Ascending aorta (tissue), 2 donors: Measurements from ENCODE around the gene CYSRT1. TPM values are rescaled to one million over a fixed set of nuclear protein-coding genes. Genes with fewer than 3 reads are reported as not detected.

Experiments
- DNase-seq, 2 donors: peaks; one replicate each; pipeline ENCODE4 v3.0.0-alpha.2; 2019; ENCODE audit warnings: low spot score in 2 of 2
- H3K27ac ChIP-seq, 2 donors: fragments of 200-600 bp; sonication (generic); one replicate each; pipeline ENCODE4 v1.5.1; 2016 to 2017; ENCODE audit warnings: mild to moderate bottlenecking in 1 of 2
- H3K27me3 ChIP-seq: fragments of 200-600 bp; sonication (generic); one replicate; pipeline ENCODE4 v1.5.1; 2017
- H3K36me3 ChIP-seq, 2 donors: fragments of 200-600 bp; sonication (generic); one replicate each; pipeline ENCODE4 v1.5.1; 2016
- H3K4me1 ChIP-seq, 2 donors: fragments of 200-600 bp; sonication (generic); one replicate each; pipeline ENCODE4 v1.5.1; 2016 to 2017; ENCODE audit warnings: mild to moderate bottlenecking in 1 of 2
- H3K4me3 ChIP-seq, 2 donors: fragments of 200-600 bp; sonication (generic); one replicate each; pipeline ENCODE4 v1.5.1; 2016 to 2017; ENCODE audit warnings: mild to moderate bottlenecking in 1 of 2
- H3K9me3 ChIP-seq, 2 donors: fragments of 200-600 bp; sonication (generic); one replicate each; pipeline ENCODE4 v1.5.1; 2016
- intact Hi-C: fragments of 100-400 bp; cut with DNase I; formaldehyde crosslinking; loops from one replicate; pipeline ENCODE4 v1.15.1; 2023
- total RNA-seq: library from RNA; depleted of rRNA; stranded (reverse); fragments of >200 nt; gene quantifications from one replicate; pipeline ENCODE4 v1.1.0, GENCODE V29; 2016
- TF ChIP-seq, protein P1 (sequence below), 3 experiments: fragments of 200-600 bp in 2 of 3; fragments of 450-650 bp in 1 of 3; sonication (generic) in 2 of 3; IDR thresholded peaks; one replicate each; pipeline ENCODE4 v1.5.1; 2016 to 2019; ENCODE audit warnings: antibody characterized with exemption in 3 of 3, mild to moderate bottlenecking in 1 of 3, moderate library complexity in 1 of 3

Gene CYSRT1
- total RNA-seq, 1 donor from 2014 or later: not detected

DNA sequence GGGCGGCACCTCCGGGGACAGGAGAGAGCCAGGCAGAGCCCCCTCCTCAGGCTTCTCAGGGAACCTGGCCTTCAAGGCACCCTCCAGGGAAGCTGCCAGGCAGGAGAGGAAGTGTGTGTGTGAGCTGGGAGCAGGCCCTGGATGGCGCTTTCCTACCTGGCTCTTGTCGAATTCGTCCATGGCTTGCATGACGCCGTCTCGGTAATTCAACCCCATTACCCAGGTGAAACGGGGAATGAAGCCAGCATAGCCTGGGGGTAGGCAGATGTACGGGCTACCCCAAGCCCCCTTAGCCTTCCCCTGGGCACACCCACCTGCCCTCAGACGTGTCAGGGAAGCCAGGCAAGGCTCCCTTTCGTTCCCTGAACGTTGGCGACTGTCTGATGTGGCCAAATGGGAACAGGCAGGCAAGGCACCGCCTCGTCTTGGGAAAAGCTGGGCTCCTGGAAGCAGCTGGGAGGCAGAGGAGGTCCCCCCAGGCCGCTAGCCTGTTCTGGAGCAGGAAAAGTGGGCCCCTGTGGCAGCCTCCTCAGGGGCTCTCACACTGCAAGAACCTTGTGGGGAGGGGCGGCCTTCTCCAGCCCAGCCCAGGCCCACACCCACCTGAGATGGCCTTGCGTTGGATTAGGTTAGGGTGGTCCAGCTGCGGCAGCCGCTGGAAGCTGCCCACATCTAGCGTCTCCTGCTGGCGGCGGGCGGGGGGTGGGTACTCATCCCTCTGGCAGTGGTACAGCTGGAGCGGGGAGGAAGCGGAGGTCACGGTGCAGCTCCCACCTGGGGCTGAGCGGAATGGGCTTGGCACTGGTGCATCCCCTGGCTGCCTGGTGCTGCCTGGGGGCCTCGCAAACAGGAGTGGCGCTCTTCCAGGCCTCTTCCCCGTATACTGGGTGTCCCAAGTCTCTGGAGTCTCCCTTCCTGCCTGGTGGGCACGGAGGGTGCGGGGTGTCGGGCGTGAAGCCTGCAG lies 19.8 kb downstream of the CYSRT1 start:
- DNase-seq: no peak
- no peaks in the 10 kb centered on the region for H3K9me3 ChIP-seq
- H3K27ac ChIP-seq: no peak overlapping the region
- intact Hi-C loops: no loop called here
- TF ChIP-seq, protein P1, sequence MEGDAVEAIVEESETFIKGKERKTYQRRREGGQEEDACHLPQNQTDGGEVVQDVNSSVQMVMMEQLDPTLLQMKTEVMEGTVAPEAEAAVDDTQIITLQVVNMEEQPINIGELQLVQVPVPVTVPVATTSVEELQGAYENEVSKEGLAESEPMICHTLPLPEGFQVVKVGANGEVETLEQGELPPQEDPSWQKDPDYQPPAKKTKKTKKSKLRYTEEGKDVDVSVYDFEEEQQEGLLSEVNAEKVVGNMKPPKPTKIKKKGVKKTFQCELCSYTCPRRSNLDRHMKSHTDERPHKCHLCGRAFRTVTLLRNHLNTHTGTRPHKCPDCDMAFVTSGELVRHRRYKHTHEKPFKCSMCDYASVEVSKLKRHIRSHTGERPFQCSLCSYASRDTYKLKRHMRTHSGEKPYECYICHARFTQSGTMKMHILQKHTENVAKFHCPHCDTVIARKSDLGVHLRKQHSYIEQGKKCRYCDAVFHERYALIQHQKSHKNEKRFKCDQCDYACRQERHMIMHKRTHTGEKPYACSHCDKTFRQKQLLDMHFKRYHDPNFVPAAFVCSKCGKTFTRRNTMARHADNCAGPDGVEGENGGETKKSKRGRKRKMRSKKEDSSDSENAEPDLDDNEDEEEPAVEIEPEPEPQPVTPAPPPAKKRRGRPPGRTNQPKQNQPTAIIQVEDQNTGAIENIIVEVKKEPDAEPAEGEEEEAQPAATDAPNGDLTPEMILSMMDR (IDR thresholded peaks at IDR 0.05): no peak
- peaks cover 13 to 16% of the 10 kb centered on the region in 2 donors for H3K4me1 ChIP-seq
- no peak overlapping the region for H3K4me3 ChIP-seq
- H3K36me3 ChIP-seq: peaks cover 14 to 20% of the 10 kb centered on the region in 2 donors
- H3K27me3 ChIP-seq: no peaks in the 10 kb centered on the region

DNA sequence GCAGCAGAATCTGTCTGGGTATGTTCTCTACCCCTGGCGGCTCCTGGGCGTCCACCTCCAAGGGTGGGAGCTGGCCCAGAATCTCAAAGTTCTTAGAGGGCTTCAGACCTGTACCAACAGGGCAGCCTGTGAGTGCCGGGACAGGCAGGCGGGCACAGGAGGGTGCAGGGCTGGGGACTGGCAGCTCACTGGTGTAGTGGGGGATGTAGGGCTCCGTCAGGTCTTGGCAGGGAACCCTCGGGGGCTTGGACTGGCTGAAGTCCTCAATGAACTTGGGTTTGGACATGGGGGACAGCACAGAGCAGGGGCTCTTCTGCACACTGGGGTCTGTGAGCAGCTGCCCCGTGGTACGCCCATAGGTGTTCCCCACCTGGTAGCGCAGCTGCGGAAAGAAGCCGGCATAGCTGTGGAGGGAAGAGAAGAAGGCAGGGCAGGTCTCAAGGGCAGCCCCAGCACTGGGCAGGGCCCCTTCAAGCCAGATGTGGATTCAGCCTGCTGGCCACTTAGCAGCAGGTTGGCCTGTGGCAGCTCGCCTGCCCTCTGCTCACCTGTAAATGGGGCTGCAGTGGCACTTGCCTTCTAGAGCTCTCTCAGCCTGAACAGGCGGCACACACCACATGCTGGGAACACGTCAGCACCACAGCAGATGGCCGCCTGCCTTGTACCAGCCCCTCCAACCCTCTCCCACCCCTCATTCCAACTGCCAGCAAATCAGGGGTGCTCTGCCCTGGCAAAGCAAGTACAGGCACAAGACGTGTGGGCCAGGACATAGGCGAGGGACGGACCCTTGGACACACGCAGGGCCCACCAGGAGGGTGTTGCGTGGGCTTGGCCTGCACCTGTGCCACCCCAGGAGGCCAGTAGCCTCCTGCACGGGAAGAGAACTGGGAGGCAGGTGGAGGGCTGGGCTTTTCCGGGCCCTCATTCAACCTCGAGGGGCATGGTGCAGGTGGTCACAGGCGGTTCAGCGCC lies 20.8 kb downstream of the CYSRT1 start:
- Histone ChIP-seq H3K27me3 (no peaks in the 10 kb centered on the region), H3K4me3 (no peak overlapping the region), H3K4me1 (peaks cover 13 to 14% of the 10 kb centered on the region in 2 donors), H3K27ac (no peak overlapping the region), H3K9me3 (no peaks in the 10 kb centered on the region), H3K36me3 (peaks cover 14 to 20% of the 10 kb centered on the region in 2 donors)
- intact Hi-C loops: no loop called here
- TF ChIP-seq, protein P1 (IDR thresholded peaks at IDR 0.05): no peak
- no peak for DNase-seq

DNA sequence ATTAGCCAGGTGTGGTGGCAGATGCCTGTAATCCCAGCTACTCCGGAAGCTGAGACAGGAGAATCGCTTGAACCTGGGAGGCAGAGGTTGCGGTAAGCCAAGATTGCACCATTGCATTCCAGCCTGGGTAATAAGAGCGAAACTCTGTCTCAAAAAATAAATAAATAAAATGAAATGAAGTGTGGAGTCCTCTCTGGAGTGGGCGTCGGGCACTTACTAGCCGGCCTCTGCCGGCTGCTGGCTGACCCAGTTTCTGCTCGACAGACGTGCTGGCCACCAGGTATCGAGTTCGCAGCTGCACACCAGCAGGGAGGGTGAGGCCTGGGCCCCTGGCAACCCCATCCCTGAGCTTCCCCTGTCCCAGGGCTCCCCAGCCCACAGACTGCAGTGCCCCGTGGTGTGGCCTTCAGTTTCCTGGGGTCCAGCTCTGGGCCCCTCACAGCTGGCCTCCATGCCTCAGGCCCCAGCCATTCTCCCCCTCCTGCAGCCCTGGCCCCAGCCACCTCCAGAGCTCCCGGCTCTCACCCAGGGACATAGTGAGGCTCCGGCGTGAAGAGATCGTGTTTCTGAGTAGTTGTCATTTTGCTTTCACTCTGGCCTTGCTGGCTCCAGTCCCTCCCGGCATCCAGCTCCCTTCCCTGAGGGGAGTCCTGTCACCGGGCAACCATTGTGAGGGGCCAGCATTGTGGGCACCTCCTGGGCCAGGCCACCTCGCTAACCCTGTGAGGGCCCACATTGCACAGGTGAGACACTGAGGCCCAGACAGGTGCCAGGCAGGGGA lies 22.4 kb downstream of the CYSRT1 start:
- H3K4me3 ChIP-seq: no peak overlapping the region
- intact Hi-C loops: no loop called here
- peaks cover 8 to 9% of the 10 kb centered on the region in 2 donors for H3K4me1 ChIP-seq
- DNase-seq: no peak
- H3K9me3 ChIP-seq: no peaks in the 10 kb centered on the region
- TF ChIP-seq, protein P1 (IDR thresholded peaks at IDR 0.05): no peak
- H3K27ac ChIP-seq: no peak overlapping the region
- peaks cover 12 to 17% of the 10 kb centered on the region in 2 donors for H3K36me3 ChIP-seq
- no peaks in the 10 kb centered on the region for H3K27me3 ChIP-seq

DNA sequence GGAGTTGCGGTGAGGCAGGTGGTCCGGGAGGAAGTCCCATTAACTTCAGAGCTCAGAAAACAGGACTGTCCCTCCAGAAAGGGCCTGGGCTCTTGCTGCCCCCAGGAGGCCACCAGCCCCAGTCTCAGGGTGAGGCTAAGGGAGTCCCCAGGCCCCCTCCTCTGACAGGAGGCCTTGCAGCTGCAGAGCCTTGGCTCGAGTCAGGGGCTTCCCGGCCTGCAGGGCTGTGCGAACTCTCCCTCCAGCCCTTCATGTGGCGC lies 22.9 kb downstream of the CYSRT1 start:
- TF ChIP-seq, protein P1 (IDR thresholded peaks at IDR 0.05): no peak
- Histone ChIP-seq H3K36me3 (peaks cover 7 to 12% of the 10 kb centered on the region in 2 donors), H3K27ac (no peak overlapping the region), H3K4me3 (no peak overlapping the region), H3K4me1 (peaks cover 3 to 4% of the 10 kb centered on the region in 2 donors), H3K27me3 (no peaks in the 10 kb centered on the region), H3K9me3 (no peaks in the 10 kb centered on the region)
- intact Hi-C loops: no loop called here
- DNase-seq: no peak
